Loucy (cell line): ENCODE data around the gene RACK1.

Experiments used
- H2AFZ ChIP-seq: fragments of 200-600 bp; sonication (generic); 2 replicates; pipeline ENCODE4 v1.6.0; 2016; ENCODE audit warnings: antibody characterized with exemption, mild to moderate bottlenecking, low read length, moderate library complexity
- H3F3A ChIP-seq: fragments of 200-600 bp; 2 replicates; pipeline ENCODE4 v1.6.0; 2016; ENCODE audit warnings: antibody characterized with exemption, low read depth, mild to moderate bottlenecking
- H3K27me3 ChIP-seq: fragments of 200-600 bp; sonication (generic); 2 replicates; pipeline ENCODE4 v1.6.1; 2014; ENCODE audit warnings: low read length, mild to moderate bottlenecking; ENCODE audit not compliant: insufficient read depth, poor library complexity, severe bottlenecking
- H3K36me3 ChIP-seq: fragments of 200-600 bp; sonication (generic); 2 replicates; pipeline ENCODE4 v1.6.1; 2016; ENCODE audit warnings: low read length; ENCODE audit not compliant: insufficient read depth
- H3K4me1 ChIP-seq: fragments of 200-600 bp; sonication (generic); 2 replicates; pipeline ENCODE4 v1.5.1; 2014; ENCODE audit warnings: low read length, mild to moderate bottlenecking; ENCODE audit not compliant: insufficient read depth, poor library complexity, severe bottlenecking
- H3K4me2 ChIP-seq: fragments of 200-600 bp; sonication (generic); 2 replicates; pipeline ENCODE4 v1.6.0; 2014; ENCODE audit warnings: antibody characterized with exemption, low read length, low read depth, mild to moderate bottlenecking; ENCODE audit not compliant: poor library complexity, severe bottlenecking
- H3K4me3 ChIP-seq: fragments of 200-600 bp; sonication (generic); 2 replicates; pipeline ENCODE4 v1.5.1; 2014; ENCODE audit warnings: low read length, mild to moderate bottlenecking, mixed read lengths; ENCODE audit not compliant: poor library complexity, severe bottlenecking
- H3K79me2 ChIP-seq: fragments of 200-600 bp; sonication (generic); 2 replicates; pipeline ENCODE4 v1.6.1; 2014; ENCODE audit warnings: low read length; ENCODE audit not compliant: insufficient read depth
- H3K9ac ChIP-seq: fragments of 200-600 bp; sonication (generic); 2 replicates; pipeline ENCODE4 v1.6.0; 2014; ENCODE audit warnings: mild to moderate bottlenecking, low read depth, low read length, moderate library complexity; ENCODE audit not compliant: poor library complexity, severe bottlenecking
- H3K9me2 ChIP-seq: fragments of 200-600 bp; sonication (generic); replicated peaks from 2 replicates; pipeline ENCODE4 v1.6.1; 2016; ENCODE audit warnings: low read depth, low read length, mixed read lengths
- H3K9me3 ChIP-seq: fragments of 200-600 bp; sonication (generic); 2 replicates; pipeline ENCODE4 v1.6.1; 2014; ENCODE audit warnings: mild to moderate bottlenecking, antibody characterized with exemption, low read length, low read depth; ENCODE audit not compliant: insufficient read depth
- H4K20me1 ChIP-seq: fragments of 200-600 bp; sonication (generic); 2 replicates; pipeline ENCODE4 v1.6.0; 2014; ENCODE audit warnings: antibody characterized with exemption, low read length, mild to moderate bottlenecking; ENCODE audit not compliant: insufficient read depth, poor library complexity, severe bottlenecking
- EZH2phosphoT487 ChIP-seq: fragments of 200-600 bp; IDR thresholded peaks from 2 replicates; pipeline ENCODE4 v1.6.1; 2018; ENCODE audit warnings: antibody characterized with exemption, mild to moderate bottlenecking, moderate library complexity, borderline replicate concordance
- TF ChIP-seq, protein P1 (sequence below): fragments of 200-600 bp; sonication (generic); conservative IDR thresholded peaks from 2 replicates; pipeline ENCODE4 v1.5.1; 2014; ENCODE audit warnings: mild to moderate bottlenecking, antibody characterized with exemption, low read length

The RACK1 gene

GRCh38 chr5:181235323-181235688 lies 8.4 kb downstream of the RACK1 start:
- H3F3A ChIP-seq, result no peaks in the 10 kb centered on the region

GRCh38 chr5:181234455-181235306 lies 9.0 kb downstream of the RACK1 start:
- H3K4me1 ChIP-seq, result peaks cover 13% of the 10 kb centered on the region
- H3K27me3 ChIP-seq, result no peaks in the 10 kb centered on the region
- peaks cover 36% of the 10 kb centered on the region for H4K20me1 ChIP-seq
- peaks cover 29% of the 10 kb centered on the region for H3K79me2 ChIP-seq
- no peaks in the 10 kb centered on the region for H3F3A ChIP-seq
- no peak overlapping the region for H3K4me3 ChIP-seq
- H3K9me3 ChIP-seq, result no peaks in the 10 kb centered on the region
- no peak overlapping the region for H2AFZ ChIP-seq
- peaks cover 39% of the 10 kb centered on the region; the same call in 1 of the 2 replicates for H3K36me3 ChIP-seq
- TF ChIP-seq, protein P1, sequence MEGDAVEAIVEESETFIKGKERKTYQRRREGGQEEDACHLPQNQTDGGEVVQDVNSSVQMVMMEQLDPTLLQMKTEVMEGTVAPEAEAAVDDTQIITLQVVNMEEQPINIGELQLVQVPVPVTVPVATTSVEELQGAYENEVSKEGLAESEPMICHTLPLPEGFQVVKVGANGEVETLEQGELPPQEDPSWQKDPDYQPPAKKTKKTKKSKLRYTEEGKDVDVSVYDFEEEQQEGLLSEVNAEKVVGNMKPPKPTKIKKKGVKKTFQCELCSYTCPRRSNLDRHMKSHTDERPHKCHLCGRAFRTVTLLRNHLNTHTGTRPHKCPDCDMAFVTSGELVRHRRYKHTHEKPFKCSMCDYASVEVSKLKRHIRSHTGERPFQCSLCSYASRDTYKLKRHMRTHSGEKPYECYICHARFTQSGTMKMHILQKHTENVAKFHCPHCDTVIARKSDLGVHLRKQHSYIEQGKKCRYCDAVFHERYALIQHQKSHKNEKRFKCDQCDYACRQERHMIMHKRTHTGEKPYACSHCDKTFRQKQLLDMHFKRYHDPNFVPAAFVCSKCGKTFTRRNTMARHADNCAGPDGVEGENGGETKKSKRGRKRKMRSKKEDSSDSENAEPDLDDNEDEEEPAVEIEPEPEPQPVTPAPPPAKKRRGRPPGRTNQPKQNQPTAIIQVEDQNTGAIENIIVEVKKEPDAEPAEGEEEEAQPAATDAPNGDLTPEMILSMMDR, result no peak
- no peak for TF ChIP-seq EZH2phosphoT487
- H3K4me2 ChIP-seq, result no peak overlapping the region
- H3K9me2 ChIP-seq, result no peaks in the 10 kb centered on the region
- no peak overlapping the region for H3K9ac ChIP-seq

More at GRCh38 chr5:181235323-181235688, 8.4 kb downstream of the RACK1 start:
- peaks cover 39% of the 10 kb centered on the region; the same call in 1 of the 2 replicates for H3K36me3 ChIP-seq
- H3K4me1 ChIP-seq, result peaks cover 12% of the 10 kb centered on the region
- no peaks in the 10 kb centered on the region for H3K27me3 ChIP-seq
- H2AFZ ChIP-seq, result no peak overlapping the region
- H3K4me2 ChIP-seq, result no peak overlapping the region
- H4K20me1 ChIP-seq, result peaks cover 39% of the 10 kb centered on the region
- no peaks in the 10 kb centered on the region for H3K9me3 ChIP-seq
- H3K79me2 ChIP-seq, result peaks cover 35% of the 10 kb centered on the region
- TF ChIP-seq EZH2phosphoT487, result no peak
- TF ChIP-seq, protein P1, result no peak
- H3K4me3 ChIP-seq, result no peak overlapping the region
- no peaks in the 10 kb centered on the region for H3K9me2 ChIP-seq
- no peak overlapping the region for H3K9ac ChIP-seq

DNA sequence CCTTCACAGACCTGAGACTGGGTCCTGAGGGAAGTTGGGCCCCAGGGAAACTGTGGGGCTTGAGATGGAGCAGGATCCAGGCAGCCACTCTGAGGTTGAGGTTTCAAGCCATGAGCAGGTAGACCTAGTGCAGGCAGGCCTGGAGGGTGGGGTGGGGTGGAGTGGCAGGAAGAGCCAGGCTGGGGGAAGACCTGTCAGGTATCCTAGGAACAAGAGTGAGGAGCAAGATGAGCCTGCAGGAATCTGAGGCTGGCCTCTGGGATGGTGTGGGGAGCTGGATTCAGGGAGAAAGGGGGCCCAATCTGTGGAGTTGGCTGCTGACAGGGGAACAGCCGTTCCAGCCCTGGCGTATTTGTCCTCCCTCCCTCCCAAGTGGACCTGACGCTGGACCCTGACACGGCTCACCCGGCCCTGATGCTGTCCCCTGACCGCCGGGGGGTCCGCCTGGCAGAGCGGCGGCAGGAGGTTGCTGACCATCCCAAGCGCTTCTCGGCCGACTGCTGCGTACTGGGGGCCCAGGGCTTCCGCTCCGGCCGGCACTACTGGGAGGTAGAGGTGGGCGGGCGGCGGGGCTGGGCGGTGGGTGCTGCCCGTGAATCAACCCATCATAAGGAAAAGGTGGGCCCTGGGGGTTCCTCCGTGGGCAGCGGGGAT lies 9.8 kb downstream of the RACK1 start:
- H3K4me2 ChIP-seq, result no peak overlapping the region
- H4K20me1 ChIP-seq, result peaks cover 28% of the 10 kb centered on the region
- no peak overlapping the region for H3K4me3 ChIP-seq
- no peak overlapping the region for H2AFZ ChIP-seq
- TF ChIP-seq, protein P1, result no peak
- no peak for TF ChIP-seq EZH2phosphoT487
- peaks cover 25% of the 10 kb centered on the region for H3K79me2 ChIP-seq
- no peaks in the 10 kb centered on the region for H3K9me3 ChIP-seq
- H3F3A ChIP-seq, result no peaks in the 10 kb centered on the region
- peaks cover 32% of the 10 kb centered on the region; the same call in 1 of the 2 replicates for H3K36me3 ChIP-seq
- H3K4me1 ChIP-seq, result peaks cover 15% of the 10 kb centered on the region
- no peaks in the 10 kb centered on the region for H3K9me2 ChIP-seq
- no peak overlapping the region for H3K9ac ChIP-seq
- no peaks in the 10 kb centered on the region for H3K27me3 ChIP-seq
